Panc1 (cell line): ENCODE data around the gene MVP. TPM values are rescaled to one million over a fixed set of nuclear protein-coding genes. Genes with fewer than 3 reads are reported as not detected.

Experiments used
- ATAC-seq: fragments of 200-7000 bp; cut with Tn5 transposase; 2 replicates; pipeline ENCODE4 v1.9.1; 2020; ENCODE audit warnings: mild to moderate bottlenecking, moderate library complexity
- BruUV-seq: library from RNA; stranded (reverse); fragments of 400-500 nt; replicated peaks from 2 replicates; lab custom pipeline; 2021; lab: Mats Ljungman, UMichigan
- CTCF ChIA-PET: fragments of 300-600 bp; sonication (Branson Sonifier 250); formaldehyde crosslinking; loops from one replicate; lab custom pipeline; 2022; ENCODE audit warnings: antibody characterized with exemption; lab: Charles Lee
- POLR2A ChIA-PET: fragments of 300-600 bp; sonication (Branson Sonifier 250); formaldehyde crosslinking; loops from one replicate; lab custom pipeline; 2022; ENCODE audit warnings: antibody characterized with exemption; lab: Charles Lee
- DNase-seq: peaks from one replicate; pipeline ENCODE4 v3.0.0-alpha.2; 2010; ENCODE audit warnings: low read depth, low spot score
- H3K27ac ChIP-seq: 2 replicates; pipeline ENCODE4 v1.5.1; 2011; ENCODE audit warnings: mild to moderate bottlenecking, low read length, inconsistent platforms
- H3K27me3 ChIP-seq: fragments of 200-500 bp; sonication (Bioruptor generic); 2 replicates; pipeline ENCODE4 v1.6.0; 2014; ENCODE audit warnings: low read length, inconsistent platforms; ENCODE audit not compliant: control insufficient read depth, insufficient read depth
- H3K36me3 ChIP-seq: fragments of 200-500 bp; sonication (Bioruptor generic); 2 replicates; pipeline ENCODE4 v1.5.1; 2014; ENCODE audit warnings: inconsistent platforms, mild to moderate bottlenecking, low read length, moderate library complexity; ENCODE audit not compliant: control insufficient read depth, insufficient read depth
- H3K4me1 ChIP-seq: 2 replicates; pipeline ENCODE4 v1.5.1; 2011; ENCODE audit warnings: inconsistent platforms, mild to moderate bottlenecking, low read length, moderate library complexity; ENCODE audit not compliant: control insufficient read depth, insufficient read depth
- H3K4me3 ChIP-seq, 2 experiments: 2 replicates each; pipeline ENCODE4 v1.5.1; 2011 to 2012; ENCODE audit warnings: low read depth in 2 of 2, low read length in 2 of 2, mild to moderate bottlenecking in 2 of 2, inconsistent platforms in 1 of 2, moderate library complexity in 1 of 2
- H3K9me3 ChIP-seq: fragments of 200-500 bp; sonication (Bioruptor generic); 2 replicates; pipeline ENCODE4 v1.5.1; 2014; ENCODE audit warnings: low read depth, mild to moderate bottlenecking, inconsistent platforms, low read length, moderate library complexity; ENCODE audit not compliant: control insufficient read depth, insufficient read depth
- CTCF ChIP-seq: fragments of 450-650 bp; IDR thresholded peaks from 2 replicates; pipeline ENCODE4 v1.5.1; 2017; ENCODE audit warnings: mild to moderate bottlenecking
- POLR2AphosphoS5 ChIP-seq: IDR thresholded peaks from 2 replicates; pipeline ENCODE4 v1.6.1; 2012; ENCODE audit warnings: mild to moderate bottlenecking, low read depth, low read length, moderate library complexity
- REST ChIP-seq, 2 experiments: IDR thresholded peaks; 2 replicates each; pipeline ENCODE4 v1.6.1; 2011 to 2012; ENCODE audit warnings: low read depth in 2 of 2, control low read depth in 1 of 2, low read length in 1 of 2, mild to moderate bottlenecking in 1 of 2, moderate library complexity in 1 of 2; ENCODE audit not compliant: insufficient read depth in 1 of 2
- TCF7L2 ChIP-seq: IDR thresholded peaks from 2 replicates; pipeline ENCODE4 v1.6.1; 2011; ENCODE audit warnings: mild to moderate bottlenecking, low read depth, low read length, inconsistent platforms
- in situ Hi-C: cut with HindIII; loops from 2 replicates; pipeline ENCODE4 v1.10.0; 2016; ENCODE audit warnings: low sequenced_read_pairs, low pct_unique_long_range_greater_than_20kb
- intact Hi-C: fragments of 100-400 bp; cut with micrococcal nuclease; formaldehyde crosslinking; loops from one replicate; pipeline ENCODE4 v1.10.0; 2022; ENCODE audit not compliant: unreplicated experiment
- total RNA-seq: library from RNA; stranded (reverse); gene quantifications from one replicate; pipeline ENCODE4 v1.2.1, GENCODE V29; 2021; ENCODE audit not compliant: unreplicated experiment

Gene MVP
- total RNA-seq, 1 experiment from 2014 or later = 107 TPM

DNA sequence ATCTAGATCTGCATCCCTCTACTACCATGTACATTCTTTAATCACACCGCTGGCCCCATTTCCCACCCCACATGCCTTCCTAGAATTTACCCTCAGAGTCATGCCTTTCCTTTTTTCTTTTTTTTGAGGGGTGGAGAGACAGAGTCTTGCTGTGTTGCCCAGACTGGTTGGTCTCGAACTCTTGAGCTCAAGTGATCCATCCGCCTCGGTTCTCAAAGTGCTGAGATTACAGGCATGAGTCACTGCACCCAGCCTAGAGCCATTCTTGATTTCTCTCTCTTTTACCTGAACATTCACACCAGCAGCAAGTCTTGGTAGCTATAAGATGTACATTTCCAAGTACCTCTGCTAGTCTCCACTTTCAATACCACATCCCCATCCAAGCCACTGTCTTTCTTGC, 2.2 kb upstream of the MVP start:
- BruUV-seq = TSS peak; percentile 50
- Histone ChIP-seq H3K4me1 (peaks cover 68% of the 10 kb centered on the region), H3K9me3 (no peaks in the 10 kb centered on the region), H3K27ac (peak overlapping the region; percentile 59), H3K27me3 (no peaks in the 10 kb centered on the region), H3K4me3 (peak overlapping the region in 1 of 2 experiments; percentile 7; a peak in 1 of 4 replicates), H3K36me3 (peaks cover 3% of the 10 kb centered on the region)
- DNase-seq (no peak), ATAC-seq (no peak)
- POLR2A ChIA-PET = no interaction called here
- in situ Hi-C loops = no loop called here
- TF ChIP-seq TCF7L2 = no peak
- intact Hi-C loops = loop anchor here (10.0 kb wide), 1 partner anchor 123 kb away; no protein-coding TSS in a partner anchor
- CTCF ChIA-PET = interaction anchor here (0.7 kb wide), 1 partner anchor 8 kb away, joined by 20 read pairs; no protein-coding TSS in a partner anchor

- ChIA-PET CTCF (interaction anchor here (0.6 to 1.9 kb wide), 3 partner anchors 29 to 213 kb away, joined by 3 to 10 read pairs (median 5); no protein-coding TSS in a partner anchor), POLR2A (interaction anchor here (0.5 kb wide), 1 partner anchor 192 kb away, joined by 6 read pairs; no protein-coding TSS in a partner anchor)
- H3K27ac ChIP-seq = peak overlapping the region; percentile 94
- peak overlapping the region; percentile 69 to 94 for H3K4me3 ChIP-seq
- peaks cover 61% of the 10 kb centered on the region for H3K4me1 ChIP-seq
- ATAC-seq = no peak
- BruUV-seq = no TSS peak
- intact Hi-C loops = loop anchor here (10.0 kb wide), 1 partner anchor 125 kb away; no protein-coding TSS in a partner anchor
- H3K27me3 ChIP-seq = no peaks in the 10 kb centered on the region
- peaks cover 3% of the 10 kb centered on the region for H3K36me3 ChIP-seq
- H3K9me3 ChIP-seq = no peaks in the 10 kb centered on the region
- in situ Hi-C loops = no loop called here
- no peak for DNase-seq
- TF ChIP-seq REST (IDR thresholded peaks at IDR 0.05; ENCODE audit: insufficient read depth in 1 of 2, low read depth in 2 of 2, low read length in 1 of 2) (no peak), CTCF (no peak; the same call in 1 of the 2 replicates), POLR2AphosphoS5 (no peak), TCF7L2 (no peak)
These were observed 756 bp upstream of the MVP start for GRCh38 chr16:29819506-29819905.
